Thyroid gland (tissue), 4 donors: ENCODE measurements around the gene FAM114A1.

ENCODE experiments used
- CTCF ChIP-seq, 6 experiments: fragments of 200-600 bp in 3 of 6; fragments of 450-650 bp in 3 of 6; sonication (generic) in 3 of 6; IDR thresholded peaks; one replicate each; pipeline ENCODE4 v1.5.1; 2016 to 2019; ENCODE audit warnings: antibody characterized with exemption in 6 of 6, mild to moderate bottlenecking in 2 of 6, inconsistent platforms in 1 of 6, moderate library complexity in 1 of 6
- POLR2A ChIP-seq, 2 donors: fragments of 450-650 bp; IDR thresholded peaks; one replicate each; pipeline ENCODE4 v1.6.1; 2017; ENCODE audit warnings: antibody characterized with exemption in 2 of 2, mild to moderate bottlenecking in 2 of 2, moderate library complexity in 1 of 2

GRCh38 chr4:38993683-38994082, 126.1 kb downstream of the FAM114A1 start:
- no peak for TF ChIP-seq CTCF (IDR thresholded peaks at IDR 0.05)
- no peak for TF ChIP-seq POLR2A (IDR thresholded peaks at IDR 0.05)
